ENCODE measurements around the gene TBC1D16. TPM values are rescaled to one million over a fixed set of nuclear protein-coding genes. Genes with fewer than 3 reads are reported as not detected.

TBC1D16 gene
- total and polyA plus RNA-seq, 8 donors: 4.9 to 31.4 (median 19.7) TPM

GRCh38 chr17:80027043-80027435, 8.6 kb downstream of the TBC1D16 start:
- Histone ChIP-seq H3K36me3 (no peaks in the 10 kb centered on the region), H3K27me3 (no peaks in the 10 kb centered on the region), H3K27ac (no peak overlapping the region), H3K4me3 (no peak overlapping the region), H3K4me1 (peaks cover 29 to 35% (median 35%) of the 10 kb centered on the region in 3 donors), H3K9me3 (no peaks in the 10 kb centered on the region)
- 95 to 96% methylated on average over 8 of the region's 8 CpGs for WGBS, 2 donors
- intact Hi-C loops (cut with DNase I): no loop called here
- no peak for DNase-seq
- no peak for FAIRE-seq
- no peak for TF ChIP-seq CTCF (IDR thresholded peaks at IDR 0.05)
- no peak for ATAC-seq

- 43 to 52% methylated on average over 10 of the region's 10 CpGs for WGBS, 2 donors
- Histone ChIP-seq H3K27me3 (no peaks in the 10 kb centered on the region), H3K4me1 (peaks cover 29 to 35% (median 35%) of the 10 kb centered on the region in 3 donors), H3K27ac (no peak overlapping the region), H3K9me3 (no peaks in the 10 kb centered on the region), H3K4me3 (no peak overlapping the region), H3K36me3 (no peaks in the 10 kb centered on the region)
- intact Hi-C loops (cut with DNase I): no loop called here
- peak in 3 of 4 donors; percentile 23 to 39 (median 27) for ATAC-seq
- no peak for FAIRE-seq
- no peak for TF ChIP-seq CTCF (IDR thresholded peaks at IDR 0.05)
- peak in 4 of 6 donors; percentile 51 to 71 (median 70) for DNase-seq
These were observed 9.2 kb downstream of the TBC1D16 start for GRCh38 chr17:80026359-80027042.

GRCh38 chr17:80025796-80026195, 9.9 kb downstream of the TBC1D16 start:
- no peak for DNase-seq
- ATAC-seq: no peak
- intact Hi-C loops (cut with DNase I): no loop called here
- Histone ChIP-seq H3K4me3 (no peak overlapping the region), H3K4me1 (peaks cover 28 to 29% (median 29%) of the 10 kb centered on the region in 3 donors), H3K27ac (no peak overlapping the region), H3K36me3 (no peaks in the 10 kb centered on the region), H3K9me3 (no peaks in the 10 kb centered on the region), H3K27me3 (no peaks in the 10 kb centered on the region)
- TF ChIP-seq CTCF (IDR thresholded peaks at IDR 0.05): no peak
- WGBS, 2 donors: 60 to 70% methylated on average over 10 of the region's 10 CpGs
- FAIRE-seq: no peak

GRCh38 chr17:80025140-80025539, 10.5 kb downstream of the TBC1D16 start:
- Histone ChIP-seq H3K4me1 (peaks cover 24 to 27% (median 25%) of the 10 kb centered on the region in 3 donors), H3K9me3 (no peaks in the 10 kb centered on the region), H3K36me3 (no peaks in the 10 kb centered on the region), H3K4me3 (no peak overlapping the region), H3K27me3 (no peaks in the 10 kb centered on the region), H3K27ac (no peak overlapping the region)
- FAIRE-seq (no peak), DNase-seq (no peak), ATAC-seq (no peak)
- intact Hi-C loops (cut with DNase I): no loop called here
- no peak for TF ChIP-seq CTCF (IDR thresholded peaks at IDR 0.05)
- WGBS, 2 donors: 67 to 74% methylated on average over 11 of the region's 11 CpGs

Data from pancreas (tissue), 10 donors.